IMR-90 (cell line): ENCODE measurements around the gene KIF21A. TPM values are rescaled to one million over a fixed set of nuclear protein-coding genes. Genes with fewer than 3 reads are reported as not detected.

Experiments
- ATAC-seq: fragments of 200-7000 bp; cut with Tn5 transposase; 2 replicates; pipeline ENCODE4 v1.9.1; 2020; ENCODE audit warnings: low read depth, mild to moderate bottlenecking, moderate library complexity
- Bru-seq: library from RNA; stranded (reverse); fragments of 400-500 nt; gene quantifications from one replicate; lab custom pipeline; 2021; lab: Mats Ljungman, UMichigan
- BruChase-seq, 2 experiments: library from RNA; stranded (reverse); fragments of 400-500 nt; gene quantifications; one replicate each; lab custom pipeline; 2021; lab: Mats Ljungman, UMichigan
- BruUV-seq: library from RNA; stranded (reverse); fragments of 400-500 nt; replicated peaks from 2 replicates; lab custom pipeline; 2021; lab: Mats Ljungman, UMichigan
- CTCF ChIA-PET: fragments of 300-600 bp; formaldehyde crosslinking; extraction: SDS; loops from one replicate; lab custom pipeline; 2021; ENCODE audit warnings: antibody characterized with exemption; lab: Yijun Ruan, JAX
- POLR2A ChIA-PET: fragments of 300-600 bp; sonication (Branson Sonifier 250); formaldehyde crosslinking; loops from one replicate; lab custom pipeline; 2022; ENCODE audit warnings: antibody characterized with exemption; ENCODE audit not compliant: unreplicated experiment; lab: Charles Lee
- DNase-seq: peaks from one replicate; pipeline ENCODE4 v3.0.0; 2013
- H2AFZ ChIP-seq: replicated peaks from 2 replicates; pipeline ENCODE3; 2013; ENCODE audit warnings: low read length, mild to moderate bottlenecking; ENCODE audit not compliant: poor library complexity
- H2AK5ac ChIP-seq: 2 replicates; pipeline ENCODE4 v1.6.1; 2013; ENCODE audit warnings: low read depth, low read length, inconsistent platforms
- H2AK9ac ChIP-seq: replicated peaks from 2 replicates; pipeline ENCODE3; 2013; ENCODE audit warnings: mild to moderate bottlenecking, low read depth, low read length, moderate library complexity; ENCODE audit not compliant: poor library complexity
- H2BK120ac ChIP-seq: 2 replicates; pipeline ENCODE4 v1.6.1; 2013; ENCODE audit warnings: low read depth, low read length, inconsistent platforms
- H2BK15ac ChIP-seq: 3 replicates; pipeline ENCODE4 v1.6.1; 2013; ENCODE audit warnings: low read depth, low read length, inconsistent platforms
- H2BK20ac ChIP-seq: 2 replicates; pipeline ENCODE4 v1.6.1; 2013; ENCODE audit warnings: low read depth, mild to moderate bottlenecking, inconsistent platforms, low read length, moderate library complexity
- H2BK5ac ChIP-seq: 2 replicates; pipeline ENCODE4 v1.6.1; 2013; ENCODE audit warnings: mild to moderate bottlenecking, low read depth, low read length, inconsistent platforms; ENCODE audit not compliant: poor library complexity, severe bottlenecking
- H3K14ac ChIP-seq: replicated peaks from 2 replicates; pipeline ENCODE4 v1.6.1; 2013; ENCODE audit warnings: low read depth, low read length, inconsistent platforms
- H3K18ac ChIP-seq: 2 replicates; pipeline ENCODE4 v1.6.1; 2013; ENCODE audit warnings: low read depth, low read length, control low read depth
- H3K23ac ChIP-seq: 2 replicates; pipeline ENCODE4 v1.6.1; 2013; ENCODE audit warnings: low read depth, low read length, inconsistent platforms
- H3K27ac ChIP-seq: 2 replicates; pipeline ENCODE4 v1.5.1; 2013; ENCODE audit warnings: mild to moderate bottlenecking, control low read depth, low read length; ENCODE audit not compliant: insufficient read depth
- H3K27me3 ChIP-seq: 2 replicates; pipeline ENCODE4 v1.6.1; 2013; ENCODE audit warnings: low read length; ENCODE audit not compliant: control insufficient read depth, insufficient read depth
- H3K36me3 ChIP-seq: 2 replicates; pipeline ENCODE4 v1.6.1; 2013; ENCODE audit warnings: low read length, mixed read lengths; ENCODE audit not compliant: control insufficient read depth, insufficient read depth
- H3K4ac ChIP-seq: 2 replicates; pipeline ENCODE4 v1.6.1; 2013; ENCODE audit warnings: low read depth, low read length, inconsistent platforms
- H3K4me1 ChIP-seq: 2 replicates; pipeline ENCODE4 v1.6.1; 2013; ENCODE audit warnings: low read length, mixed read lengths; ENCODE audit not compliant: control insufficient read depth, insufficient read depth
- H3K4me2 ChIP-seq: 2 replicates; pipeline ENCODE4 v1.6.1; 2013; ENCODE audit warnings: low read depth, mild to moderate bottlenecking, control low read depth, low read length, moderate library complexity
- H3K4me3 ChIP-seq: 2 replicates; pipeline ENCODE4 v1.5.1; 2013; ENCODE audit warnings: low read depth, mild to moderate bottlenecking, control low read depth, low read length, moderate library complexity; ENCODE audit not compliant: insufficient read depth
- H3K56ac ChIP-seq: 2 replicates; pipeline ENCODE4 v1.6.1; 2013; ENCODE audit warnings: low read length, inconsistent platforms; ENCODE audit not compliant: insufficient read depth; ENCODE audit errors: extremely low read depth
- H3K79me1 ChIP-seq, 2 experiments: 2 replicates each; pipeline ENCODE4 v1.6.1; 2013; ENCODE audit warnings: low read length in 2 of 2, inconsistent platforms in 1 of 2, low read depth in 1 of 2
- H3K9ac ChIP-seq: 2 replicates; pipeline ENCODE4 v1.6.1; 2013; ENCODE audit warnings: low read depth, low read length, control low read depth
- H3K9me1 ChIP-seq: 2 replicates; pipeline ENCODE4 v1.6.1; 2013; ENCODE audit warnings: low read length, inconsistent platforms; ENCODE audit not compliant: insufficient read depth
- H3K9me3 ChIP-seq: 2 replicates; pipeline ENCODE4 v1.6.1; 2013; ENCODE audit warnings: low read length; ENCODE audit not compliant: control insufficient read depth, insufficient read depth
- H4K20me1 ChIP-seq: 2 replicates; pipeline ENCODE4 v1.6.1; 2013; ENCODE audit warnings: low read length, inconsistent platforms; ENCODE audit not compliant: insufficient read depth
- H4K5ac ChIP-seq: 2 replicates; pipeline ENCODE4 v1.6.1; 2013; ENCODE audit warnings: mild to moderate bottlenecking, low read depth, low read length, control low read depth
- H4K8ac ChIP-seq, 2 experiments: 2 replicates each; pipeline ENCODE4 v1.6.1; 2013; ENCODE audit warnings: low read depth in 2 of 2, low read length in 2 of 2, control low read depth in 1 of 2, inconsistent platforms in 1 of 2
- H4K91ac ChIP-seq: 2 replicates; pipeline ENCODE4 v1.6.1; 2013; ENCODE audit warnings: low read depth, low read length, inconsistent platforms; ENCODE audit not compliant: insufficient read depth
- BHLHE40 ChIP-seq: fragments of 150-350 bp; IDR thresholded peaks from 2 replicates; pipeline ENCODE4 v1.6.1; 2016; ENCODE audit warnings: mild to moderate bottlenecking, low read depth, low read length
- CHD1 ChIP-seq: IDR thresholded peaks from 2 replicates; pipeline ENCODE4 v1.6.1; 2012; ENCODE audit warnings: low read depth, low read length, improper control_type of control experiment
- CTCF ChIP-seq: conservative IDR thresholded peaks from 2 replicates; pipeline ENCODE4 v1.5.1; 2012; ENCODE audit warnings: mild to moderate bottlenecking, low read depth, low read length, improper control_type of control experiment
- ELK1 ChIP-seq: fragments of 150-350 bp; IDR thresholded peaks from 2 replicates; pipeline ENCODE4 v1.6.1; 2016; ENCODE audit warnings: low read depth, mild to moderate bottlenecking, low read length, moderate library complexity, borderline replicate concordance
- FOS ChIP-seq: fragments of 150-350 bp; IDR thresholded peaks from 2 replicates; pipeline ENCODE4 v1.6.1; 2016; ENCODE audit warnings: low read depth, low read length
- MAFK ChIP-seq: IDR thresholded peaks from 2 replicates; pipeline ENCODE4 v1.6.1; 2012; ENCODE audit warnings: low read depth, low read length, improper control_type of control experiment
- MXI1 ChIP-seq: IDR thresholded peaks from 2 replicates; pipeline ENCODE4 v1.6.1; 2012; ENCODE audit warnings: low read depth, mild to moderate bottlenecking, low read length, moderate library complexity, borderline replicate concordance
- NFE2L2 ChIP-seq: fragments of 150-350 bp; IDR thresholded peaks from 2 replicates; pipeline ENCODE4 v1.6.1; 2016; ENCODE audit warnings: low read depth, mild to moderate bottlenecking, low read length
- POLR2A ChIP-seq: IDR thresholded peaks from 2 replicates; pipeline ENCODE4 v1.6.1; 2012; ENCODE audit warnings: mild to moderate bottlenecking, low read depth, low read length
- RCOR1 ChIP-seq: IDR thresholded peaks from 2 replicates; pipeline ENCODE4 v1.6.1; 2012; ENCODE audit warnings: mild to moderate bottlenecking, low read length, improper control_type of control experiment; ENCODE audit not compliant: insufficient replicate concordance
- SMC3 ChIP-seq: fragments of 150-350 bp; IDR thresholded peaks from 2 replicates; pipeline ENCODE4 v1.6.1; 2016; ENCODE audit warnings: low read depth, mild to moderate bottlenecking, antibody characterized with exemption, low read length, moderate library complexity
- USF2 ChIP-seq: fragments of 150-350 bp; IDR thresholded peaks from 2 replicates; pipeline ENCODE4 v1.6.1; 2017; ENCODE audit warnings: mild to moderate bottlenecking, antibody characterized with exemption, low read length, low read depth
- WGBS, 2 experiments: methylation state at CpG; one replicate each; pipeline versions ENCODE4 v1.1.5 to v1.1.7; 2013; ENCODE audit warnings: missing lambda C conversion rate in 2 of 2; ENCODE audit not compliant: insufficient read length in 1 of 2; ENCODE audit errors: extremely low coverage in 2 of 2; 5-methylcytosine and 5-hydroxymethylcytosine counted together
- dilution Hi-C: fragments of 300-500 bp; cut with HindIII; formaldehyde crosslinking; loops from one replicate; pipeline ENCODE4 v1.14.3; 2018; ENCODE audit warnings: low sequenced_read_pairs; ENCODE audit not compliant: unreplicated experiment
- in situ Hi-C: fragments of 300-500 bp; cut with MboI; formaldehyde crosslinking; loops from 3 replicates; pipeline ENCODE4 v1.14.3; 2019; ENCODE audit warnings: low sequenced_read_pairs, inconsistent platforms, mixed read lengths
- intact Hi-C: fragments of 100-400 bp; cut with micrococcal nuclease; formaldehyde crosslinking; loops from 2 replicates; pipeline ENCODE4 v1.10.0; 2022
- long read RNA-seq: library from polyadenylated mRNA; unstranded; transcript quantifications from one replicate; pipeline ENCODE4 v2.0.0, GENCODE V29; 2021; ENCODE audit not compliant: unreplicated experiment
- polyA plus RNA-seq, 3 experiments: library from polyadenylated mRNA; depleted of rRNA; stranded (reverse); fragments of >200 nt; gene quantifications; 2 replicates each; pipeline ENCODE4 v1.2.3, GENCODE V29; 2012; ENCODE audit warnings: low replicate concordance in 1 of 3
- total RNA-seq: library from RNA; depleted of rRNA; stranded (reverse); fragments of >200 nt; gene quantifications from 2 replicates; pipeline ENCODE4 v1.2.3, GENCODE V29; 2012; rRNA removed

KIF21A gene
- 1.1 TPM in 2 replicates for total RNA-seq
- polyA plus RNA-seq (2012; rRNA removed): 0.34 and 0.38 TPM in 2 replicates
- polyA plus RNA-seq (2012; cell fraction: cytosol; rRNA removed): 0.02 and 0.05 TPM in 2 replicates
- 0.09 and 0.73 TPM in 2 replicates for polyA plus RNA-seq (2012; cell fraction: nucleus; rRNA removed; ENCODE audit: low replicate concordance)
- percentile 23 among the genes with signal in this experiment for Bru-seq, nascent RNA
- BruChase-seq, experiment 1, labeled RNA remaining after a 6-hour chase: percentile 20 among the genes with signal in this experiment
- BruChase-seq, experiment 2, labeled RNA remaining after a 2-hour chase: percentile 23 among the genes with signal in this experiment
- long read RNA-seq, partial matches to known transcripts: 1 of 1 reads
- long read RNA-seq, other reads (novel, unspliced or antisense): 0 of 1 reads

GRCh38 chr12:39443081-39443928 is at the start of gene KIF21A:
Gene KIF21A, minus strand, starts transcription at chr12:39443120. Its CDS starts 150 bp downstream, at chr12:39442970.
- no peak within 1 kb of the TSS for H2BK20ac ChIP-seq
- H3K9me1 ChIP-seq: no peaks in the 10 kb centered on the region
- peak within 1 kb of the TSS; percentile 93 for H2AFZ ChIP-seq
- ATAC-seq (peak; percentile 98), DNase-seq (peak; percentile 61)
- no peak within 1 kb of the TSS for H4K5ac ChIP-seq
- H3K14ac ChIP-seq: no peak within 1 kb of the TSS
- no peak within 1 kb of the TSS for H3K23ac ChIP-seq
- H3K27me3 ChIP-seq: peaks cover 5% of the 10 kb centered on the region
- H2BK15ac ChIP-seq: no peak within 1 kb of the TSS
- peak within 1 kb of the TSS; percentile 37 for H3K4me3 ChIP-seq
- no peak within 1 kb of the TSS for H4K8ac ChIP-seq
- no peaks in the 10 kb centered on the region for H4K20me1 ChIP-seq
- H3K56ac ChIP-seq: no peak within 1 kb of the TSS
- H2AK5ac ChIP-seq: no peak within 1 kb of the TSS
- no peak within 1 kb of the TSS for H2BK120ac ChIP-seq
- H2BK5ac ChIP-seq: no peak within 1 kb of the TSS
- H4K91ac ChIP-seq: no peak within 1 kb of the TSS
- H3K18ac ChIP-seq: no peak within 1 kb of the TSS
- H3K9me3 ChIP-seq: no peaks in the 10 kb centered on the region
- dilution Hi-C loops (no loop called here), in situ Hi-C loops (no loop called here), intact Hi-C loops (loop anchor here (10.0 kb wide), 1 partner anchor 129 kb away; no protein-coding TSS in a partner anchor)
- H2AK9ac ChIP-seq: peak within 1 kb of the TSS; percentile 26
- no peak within 1 kb of the TSS for H3K4ac ChIP-seq
- CTCF ChIA-PET: no interaction called here
- peak within 1 kb of the TSS; percentile 19; the same call in 1 of the 2 replicates for H3K9ac ChIP-seq
- BruUV-seq: no TSS peak
- no peak within 1 kb of the TSS; the same call in 1 of the 2 replicates for H3K27ac ChIP-seq
- 0% methylated on average over 16 of the region's 72 CpGs; no CpG with 5 or more reads in 1 of the 2 experiments for WGBS, 2 experiments
- no peaks in the 10 kb centered on the region for H3K36me3 ChIP-seq
- H3K4me1 ChIP-seq: no peaks in the 10 kb centered on the region
- no peaks in the 10 kb centered on the region for H3K79me1 ChIP-seq
- peak within 1 kb of the TSS; percentile 83 for H3K4me2 ChIP-seq
- POLR2A ChIA-PET: no interaction called here
- TF ChIP-seq POLR2A: 0 out of 2 replicates have a peak, but pooled peaks have one; percentile 30
- TF ChIP-seq BHLHE40: no peak
- TF ChIP-seq MXI1: no peak
- TF ChIP-seq CHD1: no peak
- TF ChIP-seq FOS: no peak
- no peak for TF ChIP-seq MAFK
- no peak for TF ChIP-seq USF2
- no peak for TF ChIP-seq RCOR1
- TF ChIP-seq NFE2L2: no peak
- TF ChIP-seq CTCF: peak; percentile 45
- TF ChIP-seq SMC3: no peak
- no peak for TF ChIP-seq ELK1
